ENCODE data around the gene ERLEC1. TPM values are rescaled to one million over a fixed set of nuclear protein-coding genes. Genes with fewer than 3 reads are reported as not detected.

ERLEC1 gene
- total RNA-seq, 1 experiment from 2014 or later: 21.6 TPM

DNA sequence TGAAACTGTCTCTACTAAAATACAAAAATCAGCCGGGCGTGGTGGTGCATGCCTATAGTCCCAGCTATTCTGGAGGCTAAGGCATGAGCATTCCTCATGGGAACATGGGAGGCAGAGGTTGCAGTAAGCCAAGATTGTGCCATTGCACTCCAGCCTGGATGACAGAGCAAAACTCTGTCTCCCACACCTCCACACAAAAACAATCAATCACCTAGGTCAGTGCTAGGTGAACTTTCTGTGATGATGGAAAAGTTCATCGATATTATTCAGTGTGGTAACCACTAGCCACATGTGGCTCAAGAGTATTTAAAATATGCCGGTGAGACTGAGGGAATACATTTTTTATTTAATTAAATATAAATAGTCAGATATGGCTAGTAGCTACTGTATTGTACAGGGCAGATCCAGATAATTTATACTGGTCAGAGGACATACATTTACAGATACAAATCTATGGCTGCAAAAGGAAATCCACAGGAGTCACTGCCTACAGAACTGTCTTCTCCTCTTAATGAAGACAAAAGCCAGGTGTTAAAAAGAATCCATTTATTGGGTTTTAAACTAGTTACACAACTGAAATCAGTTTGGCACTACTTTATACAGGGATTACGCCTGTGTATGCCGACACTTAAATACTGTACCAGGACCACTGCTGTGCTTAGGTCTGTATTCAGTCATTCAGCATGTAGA lies 76.8 kb downstream of the ERLEC1 start:
- peak overlapping the region in 2 of 3 experiments; percentile 57; a peak in 2 of 7 replicates for H3K27ac Mint-ChIP-seq

More for the DNA sequence above, 76.8 kb downstream of the ERLEC1 start:
- Histone ChIP-seq H4K20me1 (ENCODE audit: control insufficient read depth, insufficient read depth, insufficient read length) (no peaks in the 10 kb centered on the region), H3K9me3 (ENCODE audit: control insufficient read depth, low read depth, low read length) (no peaks in the 10 kb centered on the region), H2AFZ (ENCODE audit: low read length) (no peak overlapping the region), H4K8ac (replicated peaks; ENCODE audit: insufficient read length, low read depth, low read length) (no peak overlapping the region), H3T11ph (ENCODE audit: low read length) (no peak overlapping the region), H3K79me2 (ENCODE audit: insufficient read depth, low read length) (no peaks in the 10 kb centered on the region), H3K23me2 (ENCODE audit: insufficient read length, low read depth, low read length, poor library complexity, severe bottlenecking) (no peaks in the 10 kb centered on the region), H2BK12ac (ENCODE audit: insufficient read length, low read depth, low read length) (no peak overlapping the region), H2BK20ac (ENCODE audit: low read depth, low read length, poor library complexity, severe bottlenecking) (no peak overlapping the region), H2BK120ac (ENCODE audit: low read depth, low read length, poor library complexity, severe bottlenecking) (no peak overlapping the region), H3K79me1 (ENCODE audit: insufficient read depth, low read depth, low read length, poor library complexity, severe bottlenecking) (no peaks in the 10 kb centered on the region), H2BK5ac (ENCODE audit: insufficient read length, low read length) (no peak overlapping the region), H3K56ac (ENCODE audit: insufficient read length, low read depth, low read length) (no peak overlapping the region), H3K4me1 (ENCODE audit: insufficient read depth, low read length) (no peaks in the 10 kb centered on the region), H3K4me2 (ENCODE audit: insufficient read depth, insufficient read length, low read length) (no peak overlapping the region), H3K14ac (ENCODE audit: insufficient read depth, low read length) (no peak overlapping the region), H3K27me3 (ENCODE audit: insufficient read depth, low read length) (no peaks in the 10 kb centered on the region; the same call in 1 of the 2 replicates), H3K23ac (ENCODE audit: insufficient read length, low read depth, low read length) (no peak overlapping the region), H2BK15ac (ENCODE audit: low read depth, low read length) (no peak overlapping the region), H3K27ac (ENCODE audit: insufficient read length, low read depth, low read length) (no peak overlapping the region), H2AK5ac (ENCODE audit: insufficient read length, low read length) (no peak overlapping the region), H4K5ac (ENCODE audit: insufficient read length, low read depth, low read length) (no peak overlapping the region), H3K4ac (ENCODE audit: low read depth, low read length) (no peak overlapping the region), H4K91ac (ENCODE audit: insufficient read length, low read depth, low read length) (no peak overlapping the region), H3K9ac (ENCODE audit: extremely low read depth, insufficient read length, low read length) (no peak overlapping the region), H3K18ac (ENCODE audit: insufficient read length, low read depth, low read length) (no peak overlapping the region)
- DNase-seq: no peak
- Mint-ChIP-seq H3K9me3 (no peaks in the 10 kb centered on the region), H3K36me3 (ENCODE audit: insufficient read depth in 1 of 3, low read depth in 3 of 3) (peaks cover 22 to 37% (median 36%) of the 10 kb centered on the region in 3 experiments; a peak in 6 of 7 replicates), H3K4me1 (peaks cover 3 to 6% of the 10 kb centered on the region in 2 experiments; a peak in 2 of 4 replicates), H3K27me3 (ENCODE audit: low read depth) (no peaks in the 10 kb centered on the region), H3K4me3 (no peak overlapping the region)
- no peak for TF ChIP-seq CTCF (conservative IDR thresholded peaks at IDR 0.05)
- WGBS (ENCODE audit: extremely low coverage, insufficient read length, low lambda C conversion rate): no CpG with 5 or more reads among the region's 6 CpGs
